ENCODE data around the gene PIK3CA.
A peak's percentile ranks its signal among the peaks of the same experiment; 100 is the strongest.

The PIK3CA gene

DNA sequence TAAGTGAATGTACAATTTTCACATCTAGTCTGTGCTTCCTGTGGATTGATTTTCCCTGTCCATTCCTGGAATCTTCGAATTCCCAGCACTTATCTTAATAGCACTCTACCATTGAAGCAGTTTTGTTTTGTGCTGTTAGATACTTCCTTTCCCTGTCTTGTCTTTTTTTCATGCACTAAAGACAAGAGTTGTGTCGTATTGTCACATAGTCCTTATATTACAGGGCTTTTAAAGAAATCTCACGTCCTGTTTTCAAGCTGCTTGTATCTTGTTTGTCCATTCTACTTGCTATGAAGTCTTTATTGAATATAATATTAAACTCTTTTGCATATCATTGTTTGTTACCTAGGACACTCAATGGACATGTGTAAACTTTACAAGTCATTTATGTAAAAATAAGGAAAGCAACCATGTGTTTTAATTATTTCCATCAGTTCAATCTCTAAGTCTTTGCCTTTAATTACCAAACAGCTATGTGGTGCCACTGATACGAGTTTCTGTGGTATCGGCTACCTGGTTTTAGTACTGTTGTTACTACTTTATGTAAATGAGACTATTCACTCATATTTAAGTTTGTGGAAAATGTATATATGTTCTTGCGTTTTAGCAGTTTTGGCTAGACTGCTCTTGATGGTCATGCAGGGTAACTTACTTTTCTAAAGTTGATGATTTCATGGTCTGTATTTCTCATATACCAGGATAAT is 10.3 kb downstream of the PIK3CA start:
- peak in 1 of 5 experiments; percentile 18 for DNase-seq

DNA sequence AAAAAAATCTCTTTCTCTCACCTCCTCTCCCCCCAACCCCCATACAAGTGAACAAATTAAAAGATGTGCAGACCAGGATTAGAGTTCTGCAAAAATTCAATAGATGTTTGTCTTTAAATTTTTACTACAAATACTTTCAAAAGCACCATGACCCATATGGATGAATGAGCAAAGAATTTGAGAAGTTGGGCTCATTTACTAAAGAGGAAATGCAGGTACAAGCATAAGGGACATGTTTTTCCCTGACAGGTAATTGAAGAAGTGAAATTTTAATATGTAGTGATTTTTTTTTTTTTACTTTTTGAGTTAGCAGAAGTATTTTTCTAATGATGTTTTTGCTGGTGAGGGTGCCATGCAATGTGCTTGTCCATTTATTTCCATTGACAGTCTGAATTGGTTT is 15.3 kb downstream of the PIK3CA start:
- no peak for DNase-seq

- no peak for DNase-seq
Measured at GRCh38 chr3:179164857-179165256, 16.7 kb downstream of the PIK3CA start.

- DNase-seq, result no peak
Measured at GRCh38 chr3:179166561-179167201, 18.5 kb downstream of the PIK3CA start.

GRCh38 chr3:179168918-179169317 is 20.8 kb downstream of the PIK3CA start:
- no peak for DNase-seq

DNA sequence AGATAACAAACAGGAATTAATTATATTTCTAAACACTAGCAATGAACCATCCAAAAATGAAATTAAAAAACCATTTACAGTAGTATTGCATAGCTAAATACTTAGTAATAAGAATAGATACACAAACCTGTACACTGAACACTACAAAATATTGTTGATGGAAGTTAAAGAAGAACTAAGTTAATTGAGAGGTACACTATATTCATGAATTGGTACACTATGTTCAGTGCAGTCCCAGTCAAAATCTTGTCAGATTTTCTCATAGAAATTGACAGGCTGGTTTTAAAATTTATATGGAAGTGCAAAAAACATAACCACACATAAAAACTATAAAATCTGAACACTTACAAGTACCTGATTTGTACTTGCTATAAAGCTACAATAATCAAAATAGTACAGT is 24.4 kb downstream of the PIK3CA start:
- no peak for DNase-seq

DNA sequence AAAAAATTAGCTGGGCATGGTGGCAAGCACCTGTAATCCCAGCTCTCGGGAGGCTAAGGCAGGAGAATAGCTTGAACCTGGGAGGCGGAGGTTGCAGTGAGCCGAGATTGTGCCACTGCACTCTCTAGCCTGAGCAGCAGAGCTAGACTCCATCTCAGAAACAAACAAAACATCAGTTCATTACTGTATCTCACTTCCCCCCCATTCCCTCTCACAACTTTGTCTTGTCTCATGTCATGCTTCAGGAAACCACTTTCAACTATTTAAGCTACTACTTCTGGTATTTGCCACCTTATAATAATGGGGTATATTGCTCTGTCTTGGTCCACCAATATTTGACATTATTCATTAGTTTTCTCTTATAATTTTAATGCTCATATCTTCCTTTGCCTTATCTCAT is 26.2 kb downstream of the PIK3CA start:
- DNase-seq, result no peak

GRCh38 chr3:179174898-179175297 is 26.7 kb downstream of the PIK3CA start:
- no peak for DNase-seq

DNA sequence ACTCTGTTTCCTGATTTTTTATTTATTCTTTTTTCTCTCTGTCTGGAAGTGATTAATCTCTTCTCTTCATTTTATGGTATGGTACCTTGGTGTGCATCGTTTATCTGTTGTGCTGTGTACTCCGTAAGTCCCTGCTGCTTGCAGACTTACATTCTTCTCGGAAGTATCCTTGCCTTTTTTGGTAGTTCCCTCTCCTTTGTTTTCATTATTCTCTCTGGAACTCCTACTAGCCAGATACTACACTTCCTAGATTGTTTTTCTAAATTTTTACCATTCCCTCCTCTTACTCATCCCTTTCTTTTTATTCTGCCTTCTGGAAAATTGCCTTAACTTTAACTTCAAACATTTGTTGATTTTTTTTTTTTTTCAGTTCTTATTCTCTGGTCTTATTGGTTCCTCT is 27.2 kb downstream of the PIK3CA start:
- DNase-seq, result no peak

DNA sequence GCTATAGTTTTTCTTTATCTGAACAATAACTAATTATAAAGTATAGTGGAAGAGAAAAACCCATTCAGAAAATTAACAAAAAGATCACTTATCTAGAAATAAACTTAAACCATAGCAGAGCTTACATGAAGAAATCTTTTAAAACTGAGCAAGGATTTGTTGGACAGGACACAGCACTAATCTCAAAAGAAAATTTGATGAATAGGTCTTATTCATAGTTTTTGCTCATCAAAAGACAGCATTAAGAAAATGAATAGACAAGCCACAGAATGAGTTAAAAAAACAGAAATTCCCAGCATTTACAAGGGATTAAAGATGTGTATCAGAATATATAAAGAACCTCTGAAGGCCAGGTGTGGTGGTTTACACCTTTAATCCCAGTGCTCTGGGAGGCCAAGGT is 29.5 kb downstream of the PIK3CA start:
- no peak for DNase-seq

GRCh38 chr3:179179256-179179655 is 31.1 kb downstream of the PIK3CA start:
- no peak for DNase-seq

GRCh38 chr3:179179979-179180759 is 32.0 kb downstream of the PIK3CA start:
- peak in 1 of 5 experiments; percentile 16 for DNase-seq

DNA sequence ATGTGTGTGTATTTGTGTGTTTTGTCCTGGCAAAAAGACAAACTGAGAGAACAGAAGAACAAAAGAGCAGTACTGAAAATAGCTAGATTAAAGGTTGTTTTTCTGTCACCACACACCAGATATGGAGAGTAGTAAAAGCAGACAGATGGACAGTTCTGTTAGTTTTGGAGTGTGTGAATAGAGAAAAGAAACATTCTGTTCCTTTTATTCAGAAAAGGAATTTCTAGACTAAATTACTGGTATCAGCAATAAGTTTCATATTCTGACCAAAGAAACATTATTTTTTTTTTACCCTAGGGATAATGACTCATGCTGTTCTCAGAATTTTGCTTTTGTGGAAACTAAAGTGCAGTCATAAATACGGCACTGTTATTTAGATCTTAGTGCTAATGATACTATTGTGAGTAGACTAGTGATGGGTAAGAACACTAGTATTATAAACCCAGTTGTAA is 32.9 kb downstream of the PIK3CA start:
- peak in 1 of 5 experiments; percentile 34 for DNase-seq

DNA sequence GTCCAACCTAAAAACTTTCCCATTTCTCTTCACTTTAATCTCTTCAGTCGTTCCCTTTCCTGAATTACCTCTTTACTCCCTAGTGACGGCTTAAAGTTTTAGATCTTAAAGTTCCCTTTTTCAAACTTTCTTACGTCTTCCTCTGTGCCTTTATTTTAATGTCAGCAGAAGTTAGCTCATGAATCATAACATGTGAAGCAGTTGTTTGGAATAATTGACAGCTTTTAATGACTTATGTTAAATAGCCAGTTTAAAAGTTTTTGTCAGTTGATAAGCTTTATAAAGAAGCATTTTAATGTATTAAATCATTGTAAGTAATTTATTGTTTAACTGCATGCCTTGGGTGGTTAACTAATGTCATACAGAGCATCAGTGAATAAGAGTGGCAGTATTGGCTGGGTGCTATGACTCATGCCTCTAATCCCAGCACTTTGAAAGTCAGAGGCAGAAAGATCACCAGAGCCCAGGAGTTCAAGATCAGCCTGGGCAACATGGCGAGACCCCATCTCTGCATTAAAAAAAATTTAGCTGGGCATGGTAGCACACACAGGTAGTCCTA is 33.9 kb downstream of the PIK3CA start:
- DNase-seq, result peak in 1 of 5 experiments; percentile 7

DNA sequence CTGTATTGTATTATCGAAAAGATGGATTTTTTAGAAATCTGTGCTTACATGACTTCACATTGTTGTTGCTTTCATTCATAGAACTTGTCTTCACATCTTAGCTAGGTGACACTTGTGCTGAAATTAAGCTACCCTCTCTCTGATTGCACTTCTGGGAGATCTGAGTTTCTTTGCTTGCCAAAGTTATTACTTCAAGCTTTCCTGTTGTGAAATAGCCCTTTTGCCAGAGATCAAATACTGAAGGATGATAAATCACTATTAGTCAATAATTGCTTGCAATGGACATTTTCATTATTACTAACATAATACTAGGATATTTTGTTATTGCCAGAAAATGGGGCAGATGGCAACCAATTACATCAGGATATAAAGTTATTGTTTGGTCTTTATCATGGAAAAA is 34.7 kb downstream of the PIK3CA start:
- DNase-seq, result no peak

DNA sequence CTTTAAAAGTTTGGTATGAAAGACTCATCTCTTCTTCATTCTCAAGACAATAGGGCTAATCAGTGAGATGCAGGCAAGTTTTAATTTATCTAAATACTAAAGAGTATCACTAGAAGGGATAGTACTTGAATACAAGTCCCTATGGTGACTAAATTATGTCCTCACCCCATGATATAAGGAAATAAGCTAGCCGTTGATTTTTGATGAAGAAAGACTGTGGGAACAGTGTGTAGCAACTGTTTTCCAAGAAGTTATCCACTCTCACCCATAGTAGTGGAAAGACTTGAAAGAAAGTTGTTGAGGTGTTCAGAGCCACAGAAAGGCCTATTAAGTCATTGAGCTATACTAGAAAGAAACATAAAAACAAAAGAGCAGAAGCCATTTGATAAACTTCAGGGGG is 36.7 kb downstream of the PIK3CA start:
- no peak for DNase-seq

GRCh38 chr3:179186426-179186825 is 38.3 kb downstream of the PIK3CA start:
- no peak for DNase-seq

GRCh38 chr3:179189759-179190158 is 41.6 kb downstream of the PIK3CA start:
- no peak for DNase-seq

DNA sequence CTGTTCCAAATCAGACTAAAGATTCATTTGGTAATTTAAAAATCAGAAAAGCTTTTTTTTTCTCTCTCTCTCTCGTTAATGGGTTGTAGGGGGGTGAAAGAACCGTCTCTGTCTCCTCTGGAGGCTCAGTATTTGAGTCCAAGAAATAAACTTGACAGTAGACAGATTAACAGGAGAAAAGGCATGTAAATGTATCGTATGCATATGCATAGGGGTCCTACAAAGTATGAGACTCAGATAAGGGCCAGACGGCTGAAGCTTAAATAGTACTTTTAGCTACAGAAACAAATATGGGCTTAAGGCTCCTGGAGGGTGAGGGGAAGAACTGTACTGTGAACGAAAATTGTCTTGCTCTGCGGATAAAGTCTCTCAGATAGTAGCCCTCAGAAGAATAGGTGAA is 42.4 kb downstream of the PIK3CA start:
- DNase-seq, result no peak

DNA sequence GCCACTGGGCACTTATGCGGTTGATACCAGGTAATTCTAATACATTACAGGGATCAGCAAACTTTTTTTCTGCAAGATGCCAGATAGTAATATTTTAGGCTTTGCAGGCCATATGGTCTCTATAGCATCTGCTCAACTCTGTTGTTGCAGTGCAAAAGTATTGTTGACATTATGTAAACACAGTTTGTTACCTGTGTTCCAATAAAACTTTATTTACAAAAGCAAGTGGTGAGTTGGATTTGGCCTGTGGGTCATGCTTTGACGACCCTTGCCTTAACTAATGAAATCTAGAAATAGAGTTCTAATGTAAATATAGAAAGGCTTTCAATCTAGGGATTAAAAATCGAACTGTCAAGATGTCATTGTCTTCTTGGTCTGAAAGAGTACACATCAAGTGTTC is 44.4 kb downstream of the PIK3CA start:
- no peak for DNase-seq

DNA sequence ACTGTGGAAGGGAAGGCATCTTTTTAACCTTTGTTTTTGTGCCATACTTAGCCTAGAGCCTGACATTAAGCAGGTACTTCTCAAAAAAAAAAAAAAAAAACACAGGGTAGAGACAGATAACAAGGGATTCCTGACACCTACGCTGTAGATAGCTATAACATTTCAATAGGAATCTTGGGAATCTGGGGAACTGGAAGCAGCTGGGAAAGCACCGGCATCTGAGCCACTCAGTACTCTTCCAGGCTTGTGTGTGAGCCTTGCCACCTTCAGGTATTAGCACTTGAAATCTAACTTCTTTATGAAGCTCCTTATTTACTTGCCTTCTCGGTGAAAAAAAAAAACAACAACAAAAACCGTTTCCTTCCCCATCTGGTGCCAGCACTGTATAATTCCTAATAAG is 46.8 kb downstream of the PIK3CA start:
- DNase-seq, result no peak

DNA sequence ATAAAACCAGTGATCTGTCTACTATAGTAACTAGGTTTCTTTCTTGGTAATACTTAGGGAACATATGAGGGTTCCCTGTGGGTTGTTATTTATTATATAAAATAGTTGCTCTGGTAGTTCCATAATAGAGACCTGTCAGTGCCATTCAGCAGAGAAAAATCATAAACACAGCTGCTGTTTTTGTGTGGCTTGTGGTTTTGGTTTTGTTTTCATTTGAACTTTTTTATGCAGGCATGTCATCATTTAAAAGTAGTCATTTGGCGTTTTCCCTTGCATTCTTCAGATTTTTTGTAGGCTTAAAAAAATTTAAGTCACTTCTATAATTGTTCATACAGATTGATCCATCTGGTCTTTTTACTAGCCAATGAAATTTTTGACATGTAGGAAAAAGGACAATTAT is 47.9 kb downstream of the PIK3CA start:
- DNase-seq, result peak in 2 of 5 experiments; percentile 17 to 79

GRCh38 chr3:179196700-179197099 is 48.5 kb downstream of the PIK3CA start:
- no peak for DNase-seq
